Fibroblast of lung (primary cell): ENCODE results near the gene CIDEB. TPM values are rescaled to one million over a fixed set of nuclear protein-coding genes. Genes with fewer than 3 reads are reported as not detected.
A peak's percentile ranks its signal among the peaks of the same experiment; 100 is the strongest.
"Not testable (repeated sequence)": the region's sequence is repeated elsewhere in the genome, so short reads cannot be mapped to it uniquely, and the experiment has no call there.

Experiments
- DNase-seq, 2 donors: peaks; one replicate each; pipeline versions ENCODE4 v3.0.0 to v3.0.0-alpha.2; 2010; ENCODE audit warnings: low read depth in 2 of 2
- H2AFZ ChIP-seq: 2 replicates; pipeline ENCODE4 v1.5.1; 2012; ENCODE audit warnings: low read length, control low read depth, inconsistent platforms
- H3K27ac ChIP-seq: 2 replicates; pipeline ENCODE4 v1.5.1; 2011; ENCODE audit warnings: low read length, control low read depth; ENCODE audit not compliant: insufficient read depth
- H3K27me3 ChIP-seq: 2 replicates; pipeline ENCODE4 v1.5.1; 2011; ENCODE audit warnings: mild to moderate bottlenecking, low read length; ENCODE audit not compliant: control insufficient read depth, insufficient read depth
- H3K36me3 ChIP-seq: 2 replicates; pipeline ENCODE4 v1.5.1; 2011; ENCODE audit warnings: low read length; ENCODE audit not compliant: control insufficient read depth, insufficient read depth
- H3K4me1 ChIP-seq: 2 replicates; pipeline ENCODE4 v1.5.1; 2011; ENCODE audit warnings: low read length; ENCODE audit not compliant: control insufficient read depth, insufficient read depth; ENCODE audit errors: extremely low read depth
- H3K4me2 ChIP-seq: 2 replicates; pipeline ENCODE4 v1.5.1; 2011; ENCODE audit warnings: low read length, control low read depth; ENCODE audit not compliant: insufficient read depth; ENCODE audit errors: extremely low read depth
- H3K4me3 ChIP-seq, 4 experiments: fragments of 200-600 bp in 1 of 4; sonication (generic) in 1 of 4; replicated peaks in 1 of 4; 2 replicates each; pipeline ENCODE4 v1.5.1; 2011 to 2016; ENCODE audit warnings: low read length in 4 of 4, low read depth in 3 of 4, mild to moderate bottlenecking in 3 of 4, control low read depth in 2 of 4, inconsistent platforms in 1 of 4, mixed read lengths in 1 of 4; ENCODE audit not compliant: insufficient read depth in 1 of 4; ENCODE audit errors: control extremely low read depth in 1 of 4
- H3K79me2 ChIP-seq: 2 replicates; pipeline ENCODE4 v1.5.1; 2012; ENCODE audit warnings: mild to moderate bottlenecking, low read length, inconsistent platforms; ENCODE audit not compliant: control insufficient read depth, insufficient read depth
- H3K9ac ChIP-seq: 2 replicates; pipeline ENCODE4 v1.5.1; 2011; ENCODE audit warnings: mild to moderate bottlenecking, low read length, control low read depth; ENCODE audit not compliant: insufficient read depth
- H3K9me3 ChIP-seq: 2 replicates; pipeline ENCODE4 v1.5.1; 2012; ENCODE audit warnings: low read depth, low read length; ENCODE audit not compliant: control insufficient read depth, insufficient read depth
- H4K20me1 ChIP-seq: 2 replicates; pipeline ENCODE4 v1.5.1; 2011; ENCODE audit warnings: low read length; ENCODE audit not compliant: control insufficient read depth, insufficient read depth; ENCODE audit errors: extremely low read depth
- CTCF ChIP-seq, 2 donors: IDR thresholded peaks in 1 of 2; conservative IDR thresholded peaks in 1 of 2; 1 replicate in 1 of 2; 2 replicates in 1 of 2; pipeline ENCODE4 v1.5.1; 2011 to 2012; ENCODE audit warnings: low read length in 2 of 2, control low read depth in 1 of 2, inconsistent platforms in 1 of 2, low read depth in 1 of 2, mild to moderate bottlenecking in 1 of 2
- EZH2 ChIP-seq: IDR thresholded peaks from 2 replicates; pipeline ENCODE4 v1.5.1; 2012; ENCODE audit warnings: low read length, control low read depth, mild to moderate bottlenecking; ENCODE audit errors: missing control alignments
- polyA plus RNA-seq, 2 donors: library from polyadenylated mRNA; depleted of rRNA in 1 of 2; stranded (reverse) in 1 of 2; unstranded in 1 of 2; fragments of >200 nt; gene quantifications; 2 replicates each; pipeline ENCODE4 v1.2.1, GENCODE V29; 2011 to 2012; ENCODE audit warnings: missing spikeins in 1 of 2
- total RNA-seq: library from RNA; depleted of rRNA; stranded (reverse); fragments of >200 nt; gene quantifications from 2 replicates; pipeline ENCODE4 v1.2.1, GENCODE V29; 2014

The CIDEB gene
- total and polyA plus RNA-seq, 2 donors (not counting 1 experiment from before 2014, with no cell fraction given) = 0.33 to 0.42 TPM

- H3K9me3 ChIP-seq, H2AFZ ChIP-seq, H4K20me1 ChIP-seq, H3K4me2 ChIP-seq, H3K4me1 ChIP-seq, H3K27ac ChIP-seq, H3K36me3 ChIP-seq, H3K79me2 ChIP-seq, H3K4me3 ChIP-seq, DNase-seq, H3K9ac ChIP-seq: not testable (repeated sequence)
- TF ChIP-seq CTCF (conservative IDR thresholded peaks at IDR 0.05 in 1 of 2, IDR thresholded peaks at IDR 0.05 in 1 of 2; ENCODE audit: low read depth in 1 of 2, low read length in 2 of 2) = peak; percentile 21 to 41
- H3K27me3 ChIP-seq = peaks cover 11% of the 10 kb centered on the region
Observed at GRCh38 chr14:24327914-24328313, 20.1 kb upstream of the CIDEB start.

DNA sequence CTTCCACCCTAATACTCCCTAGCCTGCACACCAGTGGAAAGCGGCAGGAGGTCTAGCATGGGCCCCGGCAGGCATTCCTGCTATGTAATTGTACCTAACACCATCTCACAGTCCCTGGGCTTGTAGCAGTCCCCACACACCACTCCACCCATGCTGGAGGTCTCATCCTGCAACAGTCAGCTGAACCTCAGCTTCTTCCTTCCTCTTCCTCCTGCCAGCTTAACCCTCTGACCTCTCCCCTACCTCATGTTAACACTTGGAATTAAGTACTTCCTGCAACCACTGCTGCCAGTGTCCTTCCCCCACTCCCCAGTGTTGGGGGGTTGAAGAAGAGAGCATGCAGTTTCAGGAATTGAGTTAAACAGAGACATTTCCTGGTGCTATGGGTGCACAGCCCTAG lies 19.5 kb upstream of the CIDEB start:
- DNase-seq = no peak
- H3K4me3 ChIP-seq = no peak overlapping the region
- H3K79me2 ChIP-seq = no peaks in the 10 kb centered on the region
- H3K4me2 ChIP-seq = no peak overlapping the region
- TF ChIP-seq CTCF (conservative IDR thresholded peaks at IDR 0.05 in 1 of 2, IDR thresholded peaks at IDR 0.05 in 1 of 2; ENCODE audit: low read depth in 1 of 2, low read length in 2 of 2) (no peak), EZH2 (no peak)
- H3K9ac ChIP-seq = no peak overlapping the region
- peaks cover 11% of the 10 kb centered on the region for H3K27me3 ChIP-seq
- H3K9me3 ChIP-seq = no peaks in the 10 kb centered on the region
- H4K20me1 ChIP-seq = no peaks in the 10 kb centered on the region
- no peak overlapping the region for H2AFZ ChIP-seq
- H3K4me1 ChIP-seq = no peaks in the 10 kb centered on the region
- no peak overlapping the region for H3K27ac ChIP-seq
- H3K36me3 ChIP-seq = no peaks in the 10 kb centered on the region

- Histone ChIP-seq H2AFZ (no peak overlapping the region), H3K27ac (no peak overlapping the region), H3K4me2 (no peak overlapping the region), H3K79me2 (no peaks in the 10 kb centered on the region), H3K9ac (no peak overlapping the region), H3K4me1 (no peaks in the 10 kb centered on the region), H4K20me1 (no peaks in the 10 kb centered on the region), H3K9me3 (no peaks in the 10 kb centered on the region), H3K4me3 (no peak overlapping the region), H3K36me3 (no peaks in the 10 kb centered on the region), H3K27me3 (peaks cover 15% of the 10 kb centered on the region)
- no peak for DNase-seq
- TF ChIP-seq EZH2 (no peak), CTCF (conservative IDR thresholded peaks at IDR 0.05 in 1 of 2, IDR thresholded peaks at IDR 0.05 in 1 of 2; ENCODE audit: low read depth in 1 of 2, low read length in 2 of 2) (no peak)
Observed at GRCh38 chr14:24325963-24326362, 18.2 kb upstream of the CIDEB start.
